MCF 10A (cell line): Measurements from ENCODE around the gene NFE2L2. TPM values are rescaled to one million over a fixed set of nuclear protein-coding genes. Genes with fewer than 3 reads are reported as not detected.
A peak's percentile ranks its signal among the peaks of the same experiment; 100 is the strongest.

ENCODE experiments used
- BruUV-seq: library from RNA; stranded (reverse); fragments of 400-500 nt; replicated peaks from 2 replicates; lab custom pipeline; 2021; lab: Mats Ljungman, UMichigan
- CTCF ChIA-PET: fragments of 300-600 bp; sonication (Branson Sonifier 250); formaldehyde crosslinking; extraction: SDS; loops from one replicate; lab custom pipeline; 2021; ENCODE audit warnings: antibody characterized with exemption, inconsistent platforms; lab: Yijun Ruan, JAX
- POLR2A ChIA-PET: fragments of 300-600, 350-650 bp; sonication (Branson Sonifier 250); formaldehyde crosslinking; extraction: SDS; loops from one replicate; lab custom pipeline; 2020; ENCODE audit warnings: antibody characterized with exemption, inconsistent platforms; lab: Yijun Ruan, JAX
- DNase-seq: peaks from one replicate; pipeline ENCODE4 v3.0.0-alpha.2; 2018; ENCODE audit not compliant: unreplicated experiment
- H3K27ac Mint-ChIP-seq: one replicate; pipeline ENCODE4 v1.8.0; 2022; ENCODE audit warnings: mild to moderate bottlenecking, low read depth, mixed read lengths; ENCODE audit not compliant: unreplicated experiment
- H3K27me3 Mint-ChIP-seq: one replicate; pipeline ENCODE4 v1.8.0; 2022; ENCODE audit warnings: mixed read lengths; ENCODE audit not compliant: insufficient read depth, unreplicated experiment
- H3K36me3 Mint-ChIP-seq: one replicate; pipeline ENCODE4 v1.8.0; 2022; ENCODE audit warnings: mild to moderate bottlenecking, moderate library complexity, mixed read lengths; ENCODE audit not compliant: insufficient read depth, unreplicated experiment
- H3K4me1 Mint-ChIP-seq: one replicate; pipeline ENCODE4 v1.8.0; 2022; ENCODE audit warnings: mixed read lengths; ENCODE audit not compliant: insufficient read depth, unreplicated experiment
- H3K4me3 Mint-ChIP-seq: one replicate; pipeline ENCODE4 v1.8.0; 2022; ENCODE audit warnings: mild to moderate bottlenecking, moderate library complexity, mixed read lengths; ENCODE audit not compliant: unreplicated experiment
- H3K9me3 Mint-ChIP-seq: one replicate; pipeline ENCODE4 v1.8.0; 2022; ENCODE audit warnings: mixed read lengths; ENCODE audit not compliant: unreplicated experiment
- CTCF ChIP-seq: fragments of 200-600 bp; IDR thresholded peaks from one replicate; pipeline ENCODE4 v1.8.0; 2022; ENCODE audit warnings: antibody characterized with exemption, mild to moderate bottlenecking; ENCODE audit not compliant: unreplicated experiment
- intact Hi-C: fragments of 100-400 bp; cut with micrococcal nuclease; formaldehyde crosslinking; loops from 2 replicates; pipeline ENCODE4 v1.14.1; 2022
- total RNA-seq: library from RNA; stranded (reverse); gene quantifications from 2 replicates; pipeline ENCODE4 v1.2.3, GENCODE V29; 2022

NFE2L2 gene
- total RNA-seq, 1 experiment from 2014 or later, result 180 TPM

GRCh38 chr2:177244244-177244771 lies 20.2 kb downstream of the NFE2L2 start:
- POLR2A ChIA-PET, result interaction anchor here (0.6 to 2.5 kb wide), 7 partner anchors 8 to 32 kb away, joined by 3 to 11 read pairs (median 3); partner anchors contain the start of gene NFE2L2
- Mint-ChIP-seq H3K4me3 (no peak overlapping the region), H3K4me1 (peaks cover 51% of the 10 kb centered on the region), H3K27me3 (no peaks in the 10 kb centered on the region), H3K27ac (peak overlapping the region; percentile 83), H3K9me3 (no peaks in the 10 kb centered on the region), H3K36me3 (peaks cover 74% of the 10 kb centered on the region)
- BruUV-seq, result no TSS peak
- TF ChIP-seq CTCF, result no peak
- CTCF ChIA-PET, result interaction anchor here (0.6 to 1.3 kb wide), 5 partner anchors 10 to 494 kb away, joined by 3 to 8 read pairs (median 3); no protein-coding TSS in a partner anchor
- intact Hi-C loops, result no loop called here
- no peak for DNase-seq

- ChIA-PET CTCF (interaction anchor here (0.7 to 1.3 kb wide), 3 partner anchors 11 to 52 kb away, joined by 3 to 5 read pairs (median 3); no protein-coding TSS in a partner anchor), POLR2A (interaction anchor here (0.6 to 2.5 kb wide), 10 partner anchors 9 to 148 kb away, joined by 3 to 11 read pairs (median 4); partner anchors contain the start of gene NFE2L2)
- intact Hi-C loops, result no loop called here
- Mint-ChIP-seq H3K36me3 (peaks cover 65% of the 10 kb centered on the region), H3K9me3 (no peaks in the 10 kb centered on the region), H3K4me1 (peaks cover 54% of the 10 kb centered on the region), H3K27me3 (no peaks in the 10 kb centered on the region), H3K27ac (peak overlapping the region; percentile 97), H3K4me3 (peak overlapping the region; percentile 70)
- no peak for TF ChIP-seq CTCF
- no TSS peak for BruUV-seq
- no peak for DNase-seq
Observed at GRCh38 chr2:177243476-177243875, 21.1 kb downstream of the NFE2L2 start.

GRCh38 chr2:177243073-177243472 lies 21.5 kb downstream of the NFE2L2 start:
- Mint-ChIP-seq H3K36me3 (peaks cover 61% of the 10 kb centered on the region), H3K27ac (peak overlapping the region; percentile 97), H3K27me3 (no peaks in the 10 kb centered on the region), H3K9me3 (no peaks in the 10 kb centered on the region), H3K4me1 (peaks cover 57% of the 10 kb centered on the region), H3K4me3 (peak overlapping the region; percentile 70)
- TF ChIP-seq CTCF, result no peak
- DNase-seq, result no peak
- intact Hi-C loops, result no loop called here
- POLR2A ChIA-PET, result interaction anchor here (0.6 to 2.5 kb wide), 7 partner anchors 18 to 148 kb away, joined by 3 to 11 read pairs (median 4); partner anchors contain the start of gene NFE2L2
- CTCF ChIA-PET, result interaction anchor here (0.9 to 1.3 kb wide), 2 partner anchors 11 to 53 kb away, joined by 3 to 5 read pairs; no protein-coding TSS in a partner anchor
- BruUV-seq, result no TSS peak
